GM19238 (cell line): ENCODE results near the gene ADM5.
A peak's percentile ranks its signal among the peaks of the same experiment; 100 is the strongest.

Source experiments
- DNase-seq: peaks from one replicate; pipeline ENCODE4 v3.0.0; 2011; ENCODE audit warnings: low spot score; ENCODE audit not compliant: insufficient read length

The ADM5 gene

GRCh38 chr19:49658139-49658517 lies 31.3 kb upstream of the ADM5 start:
- no peak for DNase-seq

GRCh38 chr19:49658566-49659442 lies 30.6 kb upstream of the ADM5 start:
- no peak for DNase-seq

- no peak for DNase-seq
These were observed 28.9 kb upstream of the ADM5 start for GRCh38 chr19:49660338-49660961.

GRCh38 chr19:49662011-49662410 lies 27.4 kb upstream of the ADM5 start:
- no peak for DNase-seq

GRCh38 chr19:49663224-49663623 lies 26.2 kb upstream of the ADM5 start:
- DNase-seq = no peak

GRCh38 chr19:49664171-49665035 lies 25.0 kb upstream of the ADM5 start:
- peak; percentile 90 for DNase-seq

- DNase-seq = no peak
These were observed 24.4 kb upstream of the ADM5 start for GRCh38 chr19:49665036-49665350.

- peak; percentile 99 for DNase-seq
These were observed 23.9 kb upstream of the ADM5 start, which contains the start of the genes BCL2L12 and IRF3 for GRCh38 chr19:49665351-49666119. Gene BCL2L12 (plus strand): TSS chr19:49665933. CDS start chr19:49666693, 760 bp downstream. Gene IRF3 (minus strand): TSS chr19:49665857. CDS start chr19:49664838, 1,019 bp downstream.

GRCh38 chr19:49666120-49666444 lies 23.3 kb upstream of the ADM5 start:
- DNase-seq = no peak

GRCh38 chr19:49667473-49667872 lies 21.9 kb upstream of the ADM5 start:
- DNase-seq = no peak

GRCh38 chr19:49669516-49669915 lies 19.9 kb upstream of the ADM5 start:
- no peak for DNase-seq

GRCh38 chr19:49672131-49672919 lies 17.1 kb upstream of the ADM5 start:
- peak; percentile 94 for DNase-seq

GRCh38 chr19:49676136-49676783 lies 13.1 kb upstream of the ADM5 start:
- DNase-seq = peak; percentile 74

GRCh38 chr19:49676784-49677230 lies 12.6 kb upstream of the ADM5 start:
- DNase-seq = peak; percentile 97

GRCh38 chr19:49677231-49677900 lies 12.0 kb upstream of the ADM5 start, which contains the start of gene PRMT1:
Gene PRMT1 (plus strand): TSS chr19:49677271. CDS start chr19:49677281, 10 bp downstream.
- DNase-seq = no peak

GRCh38 chr19:49677901-49678674 lies 11.3 kb upstream of the ADM5 start:
- DNase-seq = peak; percentile 71

GRCh38 chr19:49678985-49679770 lies 10.2 kb upstream of the ADM5 start:
- no peak for DNase-seq
